LoVo (cell line): ENCODE data around the gene BRMS1L.

ENCODE experiments used
- DNase-seq: peaks from one replicate; pipeline ENCODE4 v3.0.0-alpha.2; 2016; ENCODE audit warnings: low spot score

Gene BRMS1L

GRCh38 chr14:35865611-35866324, 39.6 kb downstream of the BRMS1L start:
- no peak for DNase-seq

GRCh38 chr14:35866595-35867279, 40.6 kb downstream of the BRMS1L start:
- DNase-seq: no peak

- no peak for DNase-seq
Observed at GRCh38 chr14:35867280-35867629, 41.1 kb downstream of the BRMS1L start.

GRCh38 chr14:35875296-35875695, 49.2 kb downstream of the BRMS1L start:
- DNase-seq: no peak

- peak; percentile 61 for DNase-seq
Observed at GRCh38 chr14:35877276-35877675, 51.1 kb downstream of the BRMS1L start.

- DNase-seq: peak; percentile 76
Observed at GRCh38 chr14:35878272-35879150, 52.4 kb downstream of the BRMS1L start.

GRCh38 chr14:35879151-35879648, 53.1 kb downstream of the BRMS1L start:
- DNase-seq: no peak

- no peak for DNase-seq
Observed at GRCh38 chr14:35879654-35880249, 53.6 kb downstream of the BRMS1L start.

- DNase-seq: no peak
Observed at GRCh38 chr14:35881280-35881679, 55.1 kb downstream of the BRMS1L start.

DNA sequence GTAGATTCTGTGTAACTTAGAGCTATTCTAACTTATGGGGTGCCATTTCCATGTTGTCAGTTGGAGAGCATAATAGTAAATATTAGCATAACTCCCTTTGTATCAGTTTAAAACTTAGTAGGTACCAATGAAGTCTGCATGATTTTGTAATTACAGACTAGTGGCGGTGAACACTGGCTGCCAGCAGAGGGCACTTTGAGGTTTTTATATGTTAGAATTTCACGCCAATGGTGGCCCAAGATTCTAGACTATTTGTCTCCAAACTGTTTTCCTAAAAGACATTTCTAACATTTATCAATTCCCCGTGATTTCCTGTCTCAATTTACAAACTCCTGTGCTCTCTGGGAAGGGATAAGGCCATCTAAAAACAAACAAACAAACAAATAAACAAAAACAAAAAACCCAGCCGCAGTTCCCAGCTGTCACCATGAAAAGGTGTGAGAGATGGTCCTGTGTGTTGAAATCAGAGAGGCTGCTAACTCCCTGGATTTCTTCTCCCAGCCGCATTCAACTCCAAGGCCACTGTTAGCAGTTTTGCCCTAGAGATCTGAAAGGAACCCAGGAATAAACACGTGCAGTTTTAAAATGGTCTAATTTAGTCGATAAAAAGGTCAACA, 57.6 kb downstream of the BRMS1L start:
- peak; percentile 19 for DNase-seq

DNA sequence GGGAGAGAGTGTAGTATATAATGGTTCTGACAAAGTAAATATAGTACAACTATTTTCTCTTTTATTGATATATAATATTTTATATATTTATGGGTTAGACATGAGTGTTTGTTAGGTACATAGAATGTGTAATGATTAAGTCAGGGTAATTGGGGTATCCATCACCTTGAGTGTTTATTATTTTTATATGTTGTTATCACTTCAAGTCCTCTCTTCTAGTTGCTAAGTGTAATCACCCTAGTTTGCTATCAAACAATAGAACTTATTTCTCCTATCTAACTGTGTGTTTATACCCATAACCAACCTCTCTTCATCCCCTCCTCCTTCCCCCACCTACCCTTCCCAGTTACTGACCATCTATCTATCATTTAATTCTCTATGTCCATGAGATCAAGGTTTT, 64.2 kb downstream of the BRMS1L start:
- DNase-seq: no peak

GRCh38 chr14:35895256-35895655, 69.1 kb downstream of the BRMS1L start:
- no peak for DNase-seq

GRCh38 chr14:35897616-35898111, 71.5 kb downstream of the BRMS1L start:
- no peak for DNase-seq

DNA sequence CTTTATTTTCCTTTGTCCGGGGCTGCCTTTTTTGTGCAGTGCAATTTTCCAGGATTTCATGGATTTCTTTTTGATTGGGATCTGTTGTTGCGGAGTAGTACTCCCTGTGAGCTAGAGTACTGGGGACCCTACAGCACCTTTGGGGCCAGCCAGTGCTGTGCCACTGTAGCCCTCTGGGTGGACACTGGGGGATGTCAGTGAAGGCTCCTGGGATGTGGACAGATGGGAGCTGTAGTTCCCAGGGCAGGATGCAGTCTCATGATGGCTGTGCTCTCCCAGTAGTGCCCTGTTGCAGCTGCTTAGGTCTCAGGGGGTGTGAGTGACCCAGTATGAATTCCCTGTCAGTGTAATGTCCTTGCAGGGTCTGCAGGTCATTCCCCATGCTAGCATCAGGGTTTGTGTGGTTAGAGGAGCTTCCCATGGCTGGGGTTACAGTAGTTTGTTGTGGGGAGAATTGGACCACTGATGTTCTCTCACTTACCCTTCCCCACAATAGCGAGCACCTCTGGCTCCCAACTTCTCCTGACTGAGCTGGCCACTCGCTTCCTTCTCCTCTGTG, 72.2 kb downstream of the BRMS1L start:
- DNase-seq: no peak

- no peak for DNase-seq
Observed at GRCh38 chr14:35900741-35901140, 74.6 kb downstream of the BRMS1L start.

GRCh38 chr14:35909665-35910064, 83.5 kb downstream of the BRMS1L start:
- no peak for DNase-seq

DNA sequence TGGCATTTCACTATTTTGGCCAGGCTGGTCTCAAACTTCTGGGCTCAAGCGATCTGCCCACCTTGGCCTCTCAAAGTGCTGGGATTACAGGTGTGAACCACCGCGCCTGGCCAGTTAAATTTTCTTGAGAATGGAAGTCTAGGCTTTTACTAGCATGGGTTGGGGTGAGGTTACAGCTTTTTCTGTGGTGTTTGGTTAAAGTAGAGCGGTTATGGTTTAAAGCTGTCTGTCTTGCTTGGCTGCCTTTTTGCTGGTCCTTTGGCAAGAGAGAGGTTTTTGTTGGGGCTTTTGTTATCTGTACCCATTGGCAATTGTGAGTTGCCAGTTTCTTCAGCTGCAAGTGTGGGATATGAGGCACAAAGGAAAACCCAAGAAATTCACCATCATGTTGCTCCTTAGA, 84.1 kb downstream of the BRMS1L start:
- DNase-seq: no peak

GRCh38 chr14:35911097-35911496, 85.0 kb downstream of the BRMS1L start:
- DNase-seq: no peak

GRCh38 chr14:35915185-35915584, 89.0 kb downstream of the BRMS1L start:
- DNase-seq: no peak

DNA sequence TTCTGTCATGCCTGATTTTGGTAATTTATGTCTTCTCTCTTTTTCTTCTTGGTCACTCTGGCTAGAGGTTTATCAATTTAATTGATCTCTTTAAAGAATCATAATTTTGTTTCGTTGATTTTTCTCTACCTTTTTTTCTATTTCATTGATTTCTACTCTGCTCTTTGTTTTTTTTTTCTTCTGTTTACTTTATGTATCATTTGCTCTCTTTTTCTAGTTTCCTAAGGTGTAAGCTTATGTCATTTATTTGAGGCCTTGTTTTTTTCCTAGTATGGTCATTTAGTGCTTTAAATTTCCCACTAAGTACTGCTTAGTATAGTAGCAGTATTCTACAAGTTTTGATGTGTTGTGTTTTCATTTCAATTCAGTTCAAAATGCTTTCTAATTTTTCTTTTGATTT, 89.6 kb downstream of the BRMS1L start:
- no peak for DNase-seq
